Stimulated activated naive CD8-positive, alpha-beta T cell treated with anti-CD3 and anti-CD28 coated beads, Interleukin-15, Interleukin-2, amounts not matched to agents 100 ng/mL and 50 ng/mL, for 24 hours (primary cell): Measurements from ENCODE around the gene HAP1.
"Not testable (repeated sequence)": the region's sequence is repeated elsewhere in the genome, so short reads cannot be mapped to it uniquely, and the experiment has no call there.

Experiments
- H3K27ac Mint-ChIP-seq: one replicate; pipeline ENCODE4 v1.8.0; 2021; ENCODE audit warnings: mild to moderate bottlenecking, mixed read lengths
- H3K27me3 Mint-ChIP-seq: one replicate; pipeline ENCODE4 v1.8.0; 2021; ENCODE audit warnings: mixed read lengths
- H3K36me3 Mint-ChIP-seq: one replicate; pipeline ENCODE4 v1.8.0; 2021; ENCODE audit warnings: low read depth, mixed read lengths
- H3K4me1 Mint-ChIP-seq: one replicate; pipeline ENCODE4 v1.8.0; 2021; ENCODE audit warnings: low read depth, mixed read lengths
- H3K4me3 Mint-ChIP-seq: one replicate; pipeline ENCODE4 v1.8.0; 2021; ENCODE audit warnings: mild to moderate bottlenecking, mixed read lengths
- H3K9me3 Mint-ChIP-seq: one replicate; pipeline ENCODE4 v1.8.0; 2021; ENCODE audit warnings: mixed read lengths

HAP1 gene, protein sequence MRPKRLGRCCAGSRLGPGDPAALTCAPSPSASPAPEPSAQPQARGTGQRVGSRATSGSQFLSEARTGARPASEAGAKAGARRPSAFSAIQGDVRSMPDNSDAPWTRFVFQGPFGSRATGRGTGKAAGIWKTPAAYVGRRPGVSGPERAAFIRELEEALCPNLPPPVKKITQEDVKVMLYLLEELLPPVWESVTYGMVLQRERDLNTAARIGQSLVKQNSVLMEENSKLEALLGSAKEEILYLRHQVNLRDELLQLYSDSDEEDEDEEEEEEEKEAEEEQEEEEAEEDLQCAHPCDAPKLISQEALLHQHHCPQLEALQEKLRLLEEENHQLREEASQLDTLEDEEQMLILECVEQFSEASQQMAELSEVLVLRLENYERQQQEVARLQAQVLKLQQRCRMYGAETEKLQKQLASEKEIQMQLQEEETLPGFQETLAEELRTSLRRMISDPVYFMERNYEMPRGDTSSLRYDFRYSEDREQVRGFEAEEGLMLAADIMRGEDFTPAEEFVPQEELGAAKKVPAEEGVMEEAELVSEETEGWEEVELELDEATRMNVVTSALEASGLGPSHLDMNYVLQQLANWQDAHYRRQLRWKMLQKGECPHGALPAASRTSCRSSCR

GRCh38 chr17:41734139-41734948 is at the start of gene HAP1:
TSS of gene HAP1 (minus strand) at chr17:41734643. CDS start at chr17:41734634, 9 bp downstream.
- H3K9me3 Mint-ChIP-seq, result no peaks in the 10 kb centered on the region
- H3K27ac Mint-ChIP-seq, result no peak within 1 kb of the TSS
- H3K27me3 Mint-ChIP-seq, result peaks cover 55% of the 10 kb centered on the region
- H3K4me3 Mint-ChIP-seq, result no peak within 1 kb of the TSS
- H3K4me1 Mint-ChIP-seq, result peaks cover 3% of the 10 kb centered on the region
- H3K36me3 Mint-ChIP-seq, result no peaks in the 10 kb centered on the region

DNA sequence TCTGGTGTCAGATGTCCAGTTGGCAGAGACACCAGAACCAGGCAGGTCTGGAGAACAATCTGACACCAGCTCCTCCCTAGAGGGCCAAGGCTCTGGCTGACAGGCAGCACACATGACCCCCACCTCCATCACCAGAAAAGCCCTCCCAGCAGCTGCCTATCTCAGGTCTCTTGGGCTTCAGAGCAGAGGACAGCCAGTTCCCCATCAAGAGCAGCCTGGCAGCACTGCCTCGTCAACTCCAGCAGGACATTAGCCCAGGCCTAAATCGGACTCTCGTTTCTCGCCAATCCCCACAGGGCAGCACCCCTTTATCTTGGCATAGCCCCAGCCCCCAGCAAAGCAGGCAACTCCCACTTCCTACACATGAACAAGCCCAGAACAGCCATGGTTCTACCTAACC is 47.7 kb upstream of the HAP1 start:
- Mint-ChIP-seq H3K4me1 (peaks cover 27% of the 10 kb centered on the region), H3K9me3 (no peaks in the 10 kb centered on the region), H3K36me3 (no peaks in the 10 kb centered on the region), H3K27ac (no peak overlapping the region), H3K27me3 (peaks cover 18% of the 10 kb centered on the region), H3K4me3 (no peak overlapping the region)

- no peak overlapping the region for H3K4me3 Mint-ChIP-seq
- peaks cover 23% of the 10 kb centered on the region for H3K4me1 Mint-ChIP-seq
- no peak overlapping the region for H3K27ac Mint-ChIP-seq
- H3K36me3 Mint-ChIP-seq, result no peaks in the 10 kb centered on the region
- no peaks in the 10 kb centered on the region for H3K9me3 Mint-ChIP-seq
- peaks cover 18% of the 10 kb centered on the region for H3K27me3 Mint-ChIP-seq
Observed at GRCh38 chr17:41781404-41782110, 47.1 kb upstream of the HAP1 start.

- Mint-ChIP-seq H3K4me1 (peaks cover 16% of the 10 kb centered on the region), H3K36me3 (no peaks in the 10 kb centered on the region)
Observed at GRCh38 chr17:41779954-41780353, 45.5 kb upstream of the HAP1 start.

GRCh38 chr17:41777574-41778188 is 43.2 kb upstream of the HAP1 start:
- Mint-ChIP-seq H3K27ac (no peak overlapping the region), H3K9me3 (no peaks in the 10 kb centered on the region), H3K4me1 (peaks cover 4% of the 10 kb centered on the region), H3K4me3 (no peak overlapping the region), H3K27me3 (peaks cover 4% of the 10 kb centered on the region), H3K36me3 (no peaks in the 10 kb centered on the region)

More at GRCh38 chr17:41779954-41780353, 45.5 kb upstream of the HAP1 start:
- H3K4me3 Mint-ChIP-seq, result no peak overlapping the region
- peaks cover 14% of the 10 kb centered on the region for H3K27me3 Mint-ChIP-seq
- H3K9me3 Mint-ChIP-seq, result no peaks in the 10 kb centered on the region
- H3K27ac Mint-ChIP-seq, result no peak overlapping the region

GRCh38 chr17:41777157-41777573 is 42.7 kb upstream of the HAP1 start:
- Mint-ChIP-seq H3K4me3 (no peak overlapping the region), H3K27ac (no peak overlapping the region), H3K9me3 (no peaks in the 10 kb centered on the region), H3K4me1 (peaks cover 4% of the 10 kb centered on the region), H3K36me3 (no peaks in the 10 kb centered on the region), H3K27me3 (peaks cover 4% of the 10 kb centered on the region)

DNA sequence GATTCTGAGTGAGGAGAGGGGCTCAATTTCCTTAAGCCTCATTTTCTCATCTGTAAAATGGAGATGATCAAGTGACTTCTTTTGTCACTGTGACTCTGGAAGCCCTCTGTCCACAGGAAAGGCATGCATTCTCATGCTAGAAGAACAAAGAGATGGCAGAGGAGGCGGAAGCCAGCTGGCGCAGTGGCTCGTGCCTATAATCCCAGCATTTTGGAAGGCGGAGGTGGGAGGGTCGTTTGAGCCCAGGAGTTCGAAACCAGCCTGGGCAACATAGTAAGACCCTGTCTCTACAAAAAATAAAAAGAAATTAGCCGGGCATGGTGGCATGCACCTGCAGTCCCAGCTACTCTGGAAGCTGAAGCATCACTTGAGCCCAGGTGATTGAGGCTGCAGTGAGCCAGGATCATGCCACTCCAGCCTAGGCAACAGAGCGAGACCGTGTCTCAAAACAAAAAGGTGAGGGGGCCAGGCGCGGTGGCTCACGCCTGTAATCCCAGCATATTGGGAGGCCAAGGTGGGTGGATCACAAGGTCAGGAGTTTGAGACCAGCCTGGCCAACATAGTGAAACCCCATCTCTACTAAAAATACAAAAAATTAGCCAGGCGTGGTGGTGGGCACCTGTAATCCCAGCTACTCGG is 41.9 kb upstream of the HAP1 start:
- H3K27ac Mint-ChIP-seq, result not testable (repeated sequence)

DNA sequence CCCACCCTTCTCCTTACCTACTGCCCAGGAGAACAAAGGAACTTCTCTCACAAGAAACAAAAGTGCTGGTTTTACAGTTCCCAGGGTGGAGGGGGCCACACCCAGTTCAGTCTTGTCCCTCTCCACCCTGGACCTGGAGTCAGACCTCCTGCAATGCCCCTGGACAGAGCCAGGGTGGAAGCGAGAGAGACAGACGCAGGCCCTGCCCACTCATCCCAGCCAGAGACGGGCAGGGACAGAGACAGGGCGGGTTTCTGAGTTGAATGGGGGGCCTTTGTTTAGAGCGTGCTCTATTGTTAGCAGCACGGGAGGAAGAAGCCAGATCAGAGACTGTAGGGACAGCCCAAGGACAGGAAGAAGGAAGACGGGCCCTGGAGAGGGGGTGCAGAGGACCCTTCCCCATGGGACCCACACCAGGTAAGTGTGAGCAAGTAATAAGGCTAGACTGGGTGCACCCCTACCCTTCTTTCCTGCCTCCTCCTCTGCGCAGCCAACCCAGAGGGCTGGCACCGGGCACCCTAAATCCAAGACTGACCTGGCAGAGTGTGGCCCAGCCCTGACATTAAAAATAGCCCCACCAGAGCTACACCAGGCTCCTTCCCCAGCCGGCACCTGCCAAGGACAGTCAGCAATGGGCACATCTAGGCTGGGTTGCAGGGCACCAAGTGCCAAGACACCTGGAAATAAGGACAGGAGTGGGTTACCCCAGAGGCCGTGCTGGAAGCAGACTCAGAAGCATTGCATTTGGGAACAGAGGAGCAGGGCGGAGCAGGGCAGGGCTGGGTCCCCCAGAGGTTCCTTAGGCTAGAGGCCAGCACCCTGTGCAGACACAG is 41.2 kb upstream of the HAP1 start:
- Mint-ChIP-seq H3K27me3 (no peaks in the 10 kb centered on the region), H3K36me3 (no peaks in the 10 kb centered on the region), H3K27ac (no peak overlapping the region), H3K4me3 (no peak overlapping the region), H3K9me3 (no peaks in the 10 kb centered on the region), H3K4me1 (no peaks in the 10 kb centered on the region)

More for the DNA sequence above, 41.9 kb upstream of the HAP1 start:
- H3K4me3 Mint-ChIP-seq, H3K36me3 Mint-ChIP-seq, H3K9me3 Mint-ChIP-seq, H3K27me3 Mint-ChIP-seq, H3K4me1 Mint-ChIP-seq: not testable (repeated sequence)

DNA sequence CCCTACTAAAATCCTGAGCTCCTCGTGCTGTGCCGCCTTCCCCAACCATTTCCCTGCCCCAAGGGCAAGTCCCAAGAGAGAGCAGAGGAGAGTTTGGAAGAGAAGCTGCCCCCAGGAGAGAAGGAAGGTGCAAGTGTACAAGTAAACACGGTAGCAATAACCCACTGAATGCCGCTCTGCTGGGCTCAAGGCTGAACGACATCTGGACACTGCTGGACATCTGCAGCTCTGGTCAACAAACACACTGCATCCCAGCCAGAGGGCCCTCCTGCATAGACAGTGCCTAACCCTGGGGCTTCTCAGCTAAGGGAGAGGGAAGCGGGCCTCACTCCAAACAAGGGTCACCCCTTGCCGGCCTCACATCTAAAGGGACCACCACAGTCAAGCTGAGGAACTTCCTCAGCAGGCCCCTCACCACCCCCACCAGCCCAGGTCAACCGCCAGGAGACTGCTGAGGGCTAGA is 39.3 kb upstream of the HAP1 start:
- Mint-ChIP-seq H3K4me3 (no peak overlapping the region), H3K27me3 (no peaks in the 10 kb centered on the region), H3K36me3 (no peaks in the 10 kb centered on the region), H3K4me1 (no peaks in the 10 kb centered on the region), H3K9me3 (no peaks in the 10 kb centered on the region), H3K27ac (no peak overlapping the region)

DNA sequence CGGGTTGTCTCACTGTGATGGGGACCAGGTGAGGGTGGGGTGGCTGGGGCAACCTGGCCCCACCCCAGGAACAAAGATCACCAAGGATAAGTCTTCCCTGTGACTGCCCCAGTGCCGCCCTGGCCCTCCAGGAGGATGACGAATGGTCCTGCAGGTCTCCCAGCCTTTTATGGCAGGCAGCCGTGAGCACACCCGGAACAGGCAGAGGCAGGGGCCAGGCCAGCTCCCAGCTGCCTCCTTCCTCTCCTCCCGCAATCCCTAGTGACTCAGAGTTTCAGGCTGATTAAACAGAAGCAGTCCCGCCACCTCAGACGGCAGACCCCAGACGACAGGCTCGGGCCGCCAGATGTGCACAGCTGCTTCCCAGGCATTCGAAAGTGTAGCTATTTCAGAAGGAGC is 38.7 kb upstream of the HAP1 start:
- H3K27ac Mint-ChIP-seq, result no peak overlapping the region
- H3K4me3 Mint-ChIP-seq, result no peak overlapping the region
- no peaks in the 10 kb centered on the region for H3K9me3 Mint-ChIP-seq

GRCh38 chr17:41772586-41773189 is 38.2 kb upstream of the HAP1 start:
- Mint-ChIP-seq H3K9me3 (no peaks in the 10 kb centered on the region), H3K27me3 (no peaks in the 10 kb centered on the region), H3K4me1 (no peaks in the 10 kb centered on the region), H3K27ac (no peak overlapping the region), H3K36me3 (no peaks in the 10 kb centered on the region), H3K4me3 (no peak overlapping the region)

More for the DNA sequence above, 38.7 kb upstream of the HAP1 start:
- Mint-ChIP-seq H3K36me3 (no peaks in the 10 kb centered on the region), H3K4me1 (no peaks in the 10 kb centered on the region), H3K27me3 (no peaks in the 10 kb centered on the region)

DNA sequence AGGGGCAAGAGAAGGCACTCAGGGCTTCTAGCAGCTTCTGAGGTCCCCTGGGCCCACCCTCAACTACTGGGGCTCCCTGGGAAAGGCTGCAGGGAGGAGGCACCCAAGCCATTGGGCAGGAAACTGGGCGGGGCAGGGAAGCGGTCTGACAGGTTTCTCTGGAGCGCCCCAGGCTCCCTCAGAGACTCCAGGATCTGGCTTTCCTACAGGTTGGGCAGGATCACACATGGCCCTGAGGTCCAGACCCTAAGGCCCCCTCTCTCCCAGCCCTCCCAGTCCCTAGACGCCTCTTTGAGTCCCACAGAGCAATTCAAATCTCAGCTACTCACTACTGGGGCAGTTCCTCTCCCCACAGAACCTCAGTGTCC is 37.8 kb upstream of the HAP1 start:
- Mint-ChIP-seq H3K36me3 (no peaks in the 10 kb centered on the region), H3K27me3 (no peaks in the 10 kb centered on the region), H3K27ac (no peak overlapping the region), H3K4me1 (no peaks in the 10 kb centered on the region), H3K9me3 (no peaks in the 10 kb centered on the region), H3K4me3 (no peak overlapping the region)
